Measurements from ENCODE around the gene DNMBP.

Gene DNMBP

GRCh38 chr10:100009793-100010676 lies at the start of gene DNMBP:
TSS of gene DNMBP (minus strand) at chr10:100009947. CDS start at chr10:99972124, 37,823 bp downstream.
- ChIA-PET POLR2A (interaction anchor here (0.7 to 1.9 kb wide), 6 partner anchors 8 to 150 kb away, joined by 3 to 7 read pairs (median 4); no protein-coding TSS in a partner anchor), CTCF (interaction anchor here (0.6 to 4.1 kb wide), 14 partner anchors 8 to 164 kb away, joined by 3 to 40 read pairs (median 4); no protein-coding TSS in a partner anchor)
- DNase-seq (ENCODE audit: extremely low spot score): peak; percentile 97
- no peak for TF ChIP-seq ELF4 (IDR thresholded peaks at IDR 0.05)
- no peak for TF ChIP-seq NFRKB (IDR thresholded peaks at IDR 0.05)
- TF ChIP-seq ARNT (IDR thresholded peaks at IDR 0.05): peak; percentile 63; the same call in 1 of the 2 replicates
- 0 out of 2 replicates have a peak, but pooled peaks have one; percentile 31 for TF ChIP-seq FOXM1 (IDR thresholded peaks at IDR 0.05; ENCODE audit: borderline replicate concordance)

- CTCF ChIA-PET: no interaction called here
- POLR2A ChIA-PET: no interaction called here
- DNase-seq (ENCODE audit: extremely low spot score): no peak
- no peak for TF ChIP-seq SP1 (IDR thresholded peaks at IDR 0.05)
- no peak for TF ChIP-seq FOXM1 (IDR thresholded peaks at IDR 0.05; ENCODE audit: borderline replicate concordance)
- TF ChIP-seq FOXK2 (IDR thresholded peaks at IDR 0.05): no peak
- no peak for TF ChIP-seq ARNT (IDR thresholded peaks at IDR 0.05)
- TF ChIP-seq SUZ12 (IDR thresholded peaks at IDR 0.05): no peak
Measured at GRCh38 chr10:100057948-100058347, 48.2 kb upstream of the DNMBP start.

DNA sequence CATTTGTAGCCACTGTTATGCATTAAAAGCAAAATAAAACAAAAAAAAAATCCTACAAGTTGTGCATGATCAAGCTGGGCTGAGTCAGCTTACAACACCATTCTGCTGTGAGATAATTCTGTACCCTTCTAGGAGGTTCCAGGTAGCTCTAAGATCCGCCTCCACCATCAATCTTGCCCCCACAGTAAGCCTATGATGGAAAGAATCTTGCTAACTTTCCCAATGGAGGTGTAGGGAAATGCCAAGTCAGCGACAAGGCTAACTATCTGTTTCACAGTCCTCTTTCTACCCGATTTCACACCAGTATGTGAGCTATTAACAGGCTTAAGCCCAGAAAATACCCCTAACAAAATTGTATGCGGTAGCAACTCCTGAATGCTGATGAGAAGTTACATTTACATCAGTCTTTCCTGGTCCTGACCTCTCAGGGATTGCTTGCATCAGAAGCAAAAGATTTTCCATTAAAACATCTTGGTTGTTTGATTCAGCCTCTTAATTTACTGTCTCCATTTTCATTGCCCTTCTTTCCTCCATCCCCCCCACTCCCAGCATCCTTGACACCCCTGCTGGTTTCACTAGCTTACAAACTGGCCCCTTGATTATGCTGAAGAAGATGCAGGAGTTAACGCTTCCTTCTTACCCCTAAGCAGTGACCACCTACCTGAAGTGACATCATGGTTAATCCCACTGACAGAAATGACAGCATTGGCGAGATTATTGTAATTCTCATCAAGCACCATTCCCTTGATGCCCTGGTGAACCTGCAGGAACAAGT lies 44.1 kb upstream of the DNMBP start:
- TF ChIP-seq TARDBP (IDR thresholded peaks at IDR 0.05): no peak
- TF ChIP-seq, protein P1, sequence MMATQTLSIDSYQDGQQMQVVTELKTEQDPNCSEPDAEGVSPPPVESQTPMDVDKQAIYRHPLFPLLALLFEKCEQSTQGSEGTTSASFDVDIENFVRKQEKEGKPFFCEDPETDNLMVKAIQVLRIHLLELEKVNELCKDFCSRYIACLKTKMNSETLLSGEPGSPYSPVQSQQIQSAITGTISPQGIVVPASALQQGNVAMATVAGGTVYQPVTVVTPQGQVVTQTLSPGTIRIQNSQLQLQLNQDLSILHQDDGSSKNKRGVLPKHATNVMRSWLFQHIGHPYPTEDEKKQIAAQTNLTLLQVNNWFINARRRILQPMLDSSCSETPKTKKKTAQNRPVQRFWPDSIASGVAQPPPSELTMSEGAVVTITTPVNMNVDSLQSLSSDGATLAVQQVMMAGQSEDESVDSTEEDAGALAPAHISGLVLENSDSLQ (IDR thresholded peaks at IDR 0.05): no peak
- TF ChIP-seq L3MBTL2 (conservative IDR thresholded peaks at IDR 0.05): no peak
- TF ChIP-seq FOXA1 (IDR thresholded peaks at IDR 0.05): no peak
- no peak for TF ChIP-seq ZNF384 (IDR thresholded peaks at IDR 0.05)
- TF ChIP-seq SP1 (IDR thresholded peaks at IDR 0.05): no peak
- TF ChIP-seq LEF1 (IDR thresholded peaks at IDR 0.05; ENCODE audit: borderline replicate concordance): no peak
- no peak for TF ChIP-seq ARNT (IDR thresholded peaks at IDR 0.05)
- no peak for TF ChIP-seq BHLHE40 (IDR thresholded peaks at IDR 0.05; ENCODE audit: borderline replicate concordance)
- no peak for TF ChIP-seq ELF4 (IDR thresholded peaks at IDR 0.05)
- TF ChIP-seq FOXK2 (IDR thresholded peaks at IDR 0.05): no peak
- TF ChIP-seq CTBP1 (IDR thresholded peaks at IDR 0.05; ENCODE audit: borderline replicate concordance): no peak
- no peak for TF ChIP-seq FOXM1 (IDR thresholded peaks at IDR 0.05; ENCODE audit: borderline replicate concordance)
- TF ChIP-seq HDGF (IDR thresholded peaks at IDR 0.05; ENCODE audit: borderline replicate concordance): no peak
- DNase-seq (ENCODE audit: extremely low spot score): no peak
- POLR2A ChIA-PET: no interaction called here
- CTCF ChIA-PET: interaction anchor here (1.7 kb wide), 1 partner anchor 8 kb away, joined by 9 read pairs; no protein-coding TSS in a partner anchor

GRCh38 chr10:100046021-100046486 lies 36.3 kb upstream of the DNMBP start:
- CTCF ChIA-PET: interaction anchor here (0.5 to 7.4 kb wide), 20 partner anchors 8 to 199 kb away, joined by 3 to 73 read pairs (median 4); partner anchors contain the start of gene DNMBP
- no peak for TF ChIP-seq CTBP1 (IDR thresholded peaks at IDR 0.05; ENCODE audit: borderline replicate concordance)
- TF ChIP-seq ARNT (IDR thresholded peaks at IDR 0.05): no peak
- TF ChIP-seq NFRKB (IDR thresholded peaks at IDR 0.05): no peak
- TF ChIP-seq BHLHE40 (IDR thresholded peaks at IDR 0.05; ENCODE audit: borderline replicate concordance): no peak
- TF ChIP-seq L3MBTL2 (conservative IDR thresholded peaks at IDR 0.05): no peak
- no peak for TF ChIP-seq FOXK2 (IDR thresholded peaks at IDR 0.05)
- TF ChIP-seq ZNF384 (IDR thresholded peaks at IDR 0.05): no peak
- TF ChIP-seq ELF4 (IDR thresholded peaks at IDR 0.05): no peak
- TF ChIP-seq TARDBP (IDR thresholded peaks at IDR 0.05): no peak
- no peak for TF ChIP-seq LEF1 (IDR thresholded peaks at IDR 0.05; ENCODE audit: borderline replicate concordance)
- TF ChIP-seq HDGF (IDR thresholded peaks at IDR 0.05; ENCODE audit: borderline replicate concordance): no peak
- TF ChIP-seq FOXA1 (IDR thresholded peaks at IDR 0.05): no peak
- POLR2A ChIA-PET: interaction anchor here (1.0 kb wide), 1 partner anchor 200 kb away, joined by 4 read pairs; no protein-coding TSS in a partner anchor
- DNase-seq (ENCODE audit: extremely low spot score): peak; percentile 86

GRCh38 chr10:100045592-100045991 lies 35.8 kb upstream of the DNMBP start:
- ChIA-PET POLR2A (interaction anchor here (1.0 kb wide), 1 partner anchor 200 kb away, joined by 4 read pairs; no protein-coding TSS in a partner anchor), CTCF (interaction anchor here (0.5 to 7.4 kb wide), 21 partner anchors 8 to 437 kb away, joined by 3 to 73 read pairs (median 3); partner anchors contain the start of gene DNMBP)
- TF ChIP-seq SP1 (IDR thresholded peaks at IDR 0.05): no peak
- no peak for TF ChIP-seq ELF4 (IDR thresholded peaks at IDR 0.05)
- TF ChIP-seq FOXK2 (IDR thresholded peaks at IDR 0.05): no peak
- no peak for TF ChIP-seq SUZ12 (IDR thresholded peaks at IDR 0.05)
- TF ChIP-seq BHLHE40 (IDR thresholded peaks at IDR 0.05; ENCODE audit: borderline replicate concordance): no peak
- no peak for DNase-seq (ENCODE audit: extremely low spot score)

- ChIA-PET POLR2A (interaction anchor here (0.6 kb wide), 1 partner anchor 35 kb away, joined by 3 read pairs; no protein-coding TSS in a partner anchor), CTCF (interaction anchor here (0.7 to 7.4 kb wide), 4 partner anchors 34 to 197 kb away, joined by 3 to 73 read pairs (median 4); partner anchors contain the start of gene DNMBP)
- DNase-seq (ENCODE audit: extremely low spot score): no peak
- no peak for TF ChIP-seq NFRKB (IDR thresholded peaks at IDR 0.05)
- TF ChIP-seq FOXA1 (IDR thresholded peaks at IDR 0.05): no peak
- TF ChIP-seq ARNT (IDR thresholded peaks at IDR 0.05): no peak
- TF ChIP-seq, protein P1 (IDR thresholded peaks at IDR 0.05): no peak
- no peak for TF ChIP-seq FOXM1 (IDR thresholded peaks at IDR 0.05; ENCODE audit: borderline replicate concordance)
- no peak for TF ChIP-seq L3MBTL2 (conservative IDR thresholded peaks at IDR 0.05)
- TF ChIP-seq LEF1 (IDR thresholded peaks at IDR 0.05; ENCODE audit: borderline replicate concordance): no peak
- TF ChIP-seq SP1 (IDR thresholded peaks at IDR 0.05): no peak
- TF ChIP-seq FOXK2 (IDR thresholded peaks at IDR 0.05): no peak
- TF ChIP-seq ELF4 (IDR thresholded peaks at IDR 0.05): no peak
- TF ChIP-seq ZNF384 (IDR thresholded peaks at IDR 0.05): no peak
- TF ChIP-seq TARDBP (IDR thresholded peaks at IDR 0.05): no peak
Measured at GRCh38 chr10:100043796-100044195, 34.0 kb upstream of the DNMBP start.

All from HEK293T (cell line).